HG03432 (cell line): Measurements from ENCODE around the gene LRP1B.

ENCODE experiments used
- ATAC-seq: cut with Tn5 transposase; IDR thresholded peaks from one replicate; pipeline ENCODE4 v1.9.1; 2021; ENCODE audit warnings: mild to moderate bottlenecking, moderate library complexity; ENCODE audit not compliant: unreplicated experiment

The LRP1B gene

DNA sequence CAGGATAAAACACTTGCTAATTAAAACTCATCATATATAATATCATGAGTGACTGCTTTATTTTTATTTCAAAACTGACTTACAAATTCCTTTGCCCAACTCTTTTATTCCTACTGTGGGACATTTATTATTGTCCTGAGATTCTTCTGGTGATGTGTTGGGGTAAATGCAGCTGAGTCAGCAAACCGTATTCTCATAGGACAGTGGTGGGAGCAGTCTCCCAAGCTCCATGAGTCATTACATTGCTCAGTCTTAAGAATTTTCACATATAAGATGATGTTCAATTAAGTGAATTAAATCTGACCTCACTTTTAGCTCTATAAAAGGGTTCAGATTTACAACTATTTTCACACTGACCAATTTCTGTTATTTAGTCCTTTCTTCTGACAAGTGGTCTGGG is 1530.7 kb downstream of the LRP1B start:
- ATAC-seq = no peak

- ATAC-seq = no peak
These were observed 1533.0 kb downstream of the LRP1B start for GRCh38 chr2:140597836-140598235.

- ATAC-seq = no peak
These were observed 1533.6 kb downstream of the LRP1B start for GRCh38 chr2:140597205-140597604.

GRCh38 chr2:140596447-140596846 is 1534.4 kb downstream of the LRP1B start:
- peak; percentile 85 for ATAC-seq

GRCh38 chr2:140595107-140595506 is 1535.7 kb downstream of the LRP1B start:
- ATAC-seq = no peak

- no peak for ATAC-seq
These were observed 1537.7 kb downstream of the LRP1B start for GRCh38 chr2:140593132-140593531.

GRCh38 chr2:140589696-140590095 is 1541.1 kb downstream of the LRP1B start:
- ATAC-seq = no peak

- no peak for ATAC-seq
These were observed 1541.5 kb downstream of the LRP1B start for GRCh38 chr2:140589273-140589672.

DNA sequence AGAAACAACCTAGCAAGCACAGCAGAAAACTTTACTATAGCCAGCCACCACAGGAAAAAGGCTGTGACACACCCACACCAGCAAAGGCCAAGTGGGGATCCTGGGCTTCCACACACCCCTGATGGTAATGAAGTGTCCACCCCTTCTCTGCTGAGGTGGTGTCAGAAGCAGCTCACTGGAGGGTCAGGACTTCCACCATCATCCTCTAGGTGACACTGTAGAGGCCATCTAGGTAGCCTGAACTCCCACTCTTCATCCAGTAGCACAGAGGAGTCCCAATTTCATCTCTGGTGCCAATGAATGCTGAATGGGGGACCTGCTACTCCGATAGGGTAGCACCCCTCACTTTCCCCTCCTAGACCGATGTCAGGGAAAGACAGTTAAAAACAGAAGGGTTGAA is 1544.4 kb downstream of the LRP1B start:
- ATAC-seq = peak; percentile 100

DNA sequence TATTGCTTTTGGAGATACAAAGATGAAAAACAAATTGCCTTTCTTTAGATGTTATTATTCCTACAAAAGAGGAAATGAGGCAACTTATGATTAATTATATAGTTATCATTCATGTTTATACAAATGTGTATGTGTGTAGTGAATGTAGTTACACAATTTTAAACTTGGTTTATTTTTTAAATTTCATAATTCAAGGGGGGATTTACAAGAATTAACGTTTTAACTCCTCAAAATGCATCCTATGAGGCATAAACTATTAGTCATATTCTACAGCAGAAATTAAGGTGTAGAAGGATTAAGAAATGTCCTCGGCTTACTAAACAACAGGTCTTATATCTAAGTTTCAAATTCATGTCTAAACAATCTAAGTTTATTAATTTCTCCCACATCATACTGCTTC is 1545.8 kb downstream of the LRP1B start:
- ATAC-seq = no peak

DNA sequence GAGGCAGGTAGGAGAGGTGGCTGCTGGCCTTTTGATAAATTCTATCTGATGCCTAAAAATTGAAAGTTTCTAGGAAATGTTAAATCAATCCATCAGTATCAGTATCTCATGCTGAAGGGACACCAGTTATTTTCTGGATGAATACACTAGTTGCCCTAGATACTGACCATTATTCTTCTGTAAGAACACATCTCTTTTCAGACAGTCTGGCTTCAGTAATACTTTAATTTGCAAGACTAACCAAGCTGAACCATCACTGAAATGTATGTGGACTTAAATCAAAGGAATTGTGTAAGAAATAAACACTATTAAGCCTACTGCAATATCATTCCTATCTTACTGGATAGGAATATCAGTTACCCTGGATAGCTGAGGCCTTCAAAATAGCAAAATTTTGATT is 1546.3 kb downstream of the LRP1B start:
- no peak for ATAC-seq

GRCh38 chr2:140580532-140581151 is 1550.2 kb downstream of the LRP1B start:
- ATAC-seq = no peak

DNA sequence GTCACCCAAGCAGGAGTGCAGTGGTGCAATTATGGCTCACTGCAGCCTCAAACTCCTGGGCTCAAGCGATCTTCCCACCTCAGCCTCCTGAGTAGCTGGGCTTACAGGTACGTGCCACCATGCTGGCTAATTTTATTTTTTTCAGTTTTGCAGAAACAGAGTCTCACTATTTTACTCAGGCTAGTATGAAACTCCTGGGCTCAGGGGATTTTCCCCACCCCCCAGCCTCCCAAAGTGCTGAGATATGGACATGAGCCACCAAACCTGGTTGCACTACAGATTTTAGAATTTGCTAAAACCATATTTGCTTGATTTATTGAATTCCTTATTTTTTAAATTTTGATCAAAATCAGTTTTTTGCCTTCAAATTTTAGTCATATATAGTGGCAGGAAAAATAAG is 1553.4 kb downstream of the LRP1B start:
- ATAC-seq = peak; percentile 53

GRCh38 chr2:140567734-140568133 is 1563.1 kb downstream of the LRP1B start:
- no peak for ATAC-seq

DNA sequence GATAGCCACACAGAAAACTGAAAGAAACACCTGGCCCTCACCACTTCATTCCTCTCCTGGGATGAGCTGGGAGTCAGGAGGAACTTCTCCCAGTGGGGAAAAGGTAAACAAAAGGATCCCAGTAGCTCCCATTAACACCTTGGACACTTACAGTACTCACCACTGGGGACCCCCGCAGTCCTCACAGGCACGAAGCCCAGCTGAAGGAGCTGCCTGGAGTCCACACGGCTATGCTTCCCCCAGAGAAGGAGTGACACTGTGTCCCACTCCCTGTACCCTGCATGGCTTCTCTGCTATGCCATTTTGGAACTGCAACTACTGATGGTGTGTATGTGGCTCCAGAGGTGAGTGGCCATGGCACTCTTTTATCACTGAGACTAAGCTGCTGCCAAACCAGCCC is 1565.1 kb downstream of the LRP1B start:
- ATAC-seq = no peak

- ATAC-seq = no peak
These were observed 1575.1 kb downstream of the LRP1B start for GRCh38 chr2:140555701-140556100.

DNA sequence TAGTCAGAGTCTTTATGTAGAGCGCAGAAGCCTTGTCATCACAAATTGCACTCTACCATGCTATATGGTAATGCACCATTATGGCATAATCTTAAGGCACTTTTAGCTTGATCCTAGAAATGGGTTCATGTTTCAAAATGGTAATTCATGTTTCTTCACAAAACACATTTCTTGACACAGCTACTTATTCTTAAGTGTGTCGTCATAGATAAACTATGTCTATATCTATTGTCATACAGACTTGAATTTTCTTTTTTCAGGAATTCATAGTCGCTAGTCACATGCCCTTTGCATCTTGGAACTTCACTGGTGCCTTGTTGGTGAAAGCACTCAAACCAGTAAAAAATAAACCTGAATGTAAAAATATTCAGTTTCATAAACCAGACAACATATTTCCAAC is 1578.2 kb downstream of the LRP1B start:
- no peak for ATAC-seq

- ATAC-seq = no peak
These were observed 1579.5 kb downstream of the LRP1B start for GRCh38 chr2:140551287-140551686.

GRCh38 chr2:140550821-140551220 is 1580.0 kb downstream of the LRP1B start:
- no peak for ATAC-seq

- peak; percentile 54 for ATAC-seq
These were observed 1586.0 kb downstream of the LRP1B start for GRCh38 chr2:140544769-140545168.

- ATAC-seq = peak; percentile 35
These were observed 1588.2 kb downstream of the LRP1B start for GRCh38 chr2:140542627-140543026.

GRCh38 chr2:140539242-140539875 is 1591.5 kb downstream of the LRP1B start:
- ATAC-seq = no peak

GRCh38 chr2:140529706-140530105 is 1601.1 kb downstream of the LRP1B start:
- no peak for ATAC-seq
